GM18517 (cell line): ENCODE results near the gene MED12L.
"Not testable (repeated sequence)": the region's sequence is repeated elsewhere in the genome, so short reads cannot be mapped to it uniquely, and the experiment has no call there.

ENCODE experiments used
- ATAC-seq: cut with Tn5 transposase; IDR thresholded peaks from one replicate; pipeline ENCODE4 v1.9.1; 2021; ENCODE audit warnings: mild to moderate bottlenecking, moderate library complexity; ENCODE audit not compliant: unreplicated experiment

Gene MED12L, protein sequence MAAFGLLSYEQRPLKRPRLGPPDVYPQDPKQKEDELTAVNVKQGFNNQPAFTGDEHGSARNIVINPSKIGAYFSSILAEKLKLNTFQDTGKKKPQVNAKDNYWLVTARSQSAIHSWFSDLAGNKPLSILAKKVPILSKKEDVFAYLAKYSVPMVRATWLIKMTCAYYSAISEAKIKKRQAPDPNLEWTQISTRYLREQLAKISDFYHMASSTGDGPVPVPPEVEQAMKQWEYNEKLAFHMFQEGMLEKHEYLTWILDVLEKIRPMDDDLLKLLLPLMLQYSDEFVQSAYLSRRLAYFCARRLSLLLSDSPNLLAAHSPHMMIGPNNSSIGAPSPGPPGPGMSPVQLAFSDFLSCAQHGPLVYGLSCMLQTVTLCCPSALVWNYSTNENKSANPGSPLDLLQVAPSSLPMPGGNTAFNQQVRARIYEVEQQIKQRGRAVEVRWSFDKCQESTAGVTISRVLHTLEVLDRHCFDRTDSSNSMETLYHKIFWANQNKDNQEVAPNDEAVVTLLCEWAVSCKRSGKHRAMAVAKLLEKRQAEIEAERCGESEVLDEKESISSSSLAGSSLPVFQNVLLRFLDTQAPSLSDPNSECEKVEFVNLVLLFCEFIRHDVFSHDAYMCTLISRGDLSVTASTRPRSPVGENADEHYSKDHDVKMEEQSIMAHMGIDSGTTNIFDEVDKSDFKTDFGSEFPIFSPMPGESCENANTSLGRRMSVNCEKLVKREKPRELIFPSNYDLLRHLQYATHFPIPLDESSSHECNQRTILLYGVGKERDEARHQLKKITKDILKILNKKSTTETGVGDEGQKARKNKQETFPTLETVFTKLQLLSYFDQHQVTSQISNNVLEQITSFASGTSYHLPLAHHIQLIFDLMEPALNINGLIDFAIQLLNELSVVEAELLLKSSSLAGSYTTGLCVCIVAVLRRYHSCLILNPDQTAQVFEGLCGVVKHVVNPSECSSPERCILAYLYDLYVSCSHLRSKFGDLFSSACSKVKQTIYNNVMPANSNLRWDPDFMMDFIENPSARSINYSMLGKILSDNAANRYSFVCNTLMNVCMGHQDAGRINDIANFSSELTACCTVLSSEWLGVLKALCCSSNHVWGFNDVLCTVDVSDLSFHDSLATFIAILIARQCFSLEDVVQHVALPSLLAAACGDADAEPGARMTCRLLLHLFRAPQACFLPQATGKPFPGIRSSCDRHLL (N-terminal part only)

DNA sequence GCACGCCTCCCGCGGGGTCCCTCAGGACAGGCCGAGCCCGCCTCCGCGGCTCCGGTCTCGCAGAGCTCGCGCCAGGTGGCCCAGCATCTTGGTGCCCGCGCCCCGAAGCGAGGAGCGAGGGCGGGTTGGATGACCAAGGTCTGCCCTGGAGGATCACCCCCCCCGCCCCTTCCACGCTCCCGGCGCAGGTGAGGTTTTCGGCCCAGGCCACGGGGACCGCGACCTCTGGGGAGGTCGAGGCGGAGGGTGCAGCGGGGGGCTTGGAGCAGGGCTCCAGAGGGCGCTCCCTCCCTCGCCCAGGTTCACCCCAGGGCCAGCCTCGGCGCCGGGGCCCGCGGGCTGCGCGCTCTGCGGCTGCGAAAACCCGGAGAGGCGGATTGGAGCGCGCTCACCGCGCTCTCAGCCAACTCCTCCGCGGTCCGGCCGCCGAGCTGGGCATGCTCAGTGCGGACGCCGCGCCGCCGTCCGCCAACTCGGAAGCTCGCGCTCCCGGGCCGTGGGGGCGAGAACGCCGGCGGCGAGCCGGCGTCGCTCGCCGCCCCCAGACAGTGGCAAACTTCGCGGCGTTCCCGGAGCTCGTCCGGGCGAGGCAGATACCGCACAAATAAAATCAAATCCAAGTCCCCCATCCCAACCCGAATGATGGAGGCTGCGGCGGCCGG, at the start of gene MED12L:
TSS of gene MED12L (plus strand) at position 438 of the 662 bp plus-strand sequence. CDS start 1,263 bp downstream, outside the sequence.
- ATAC-seq, result peak; percentile 56

DNA sequence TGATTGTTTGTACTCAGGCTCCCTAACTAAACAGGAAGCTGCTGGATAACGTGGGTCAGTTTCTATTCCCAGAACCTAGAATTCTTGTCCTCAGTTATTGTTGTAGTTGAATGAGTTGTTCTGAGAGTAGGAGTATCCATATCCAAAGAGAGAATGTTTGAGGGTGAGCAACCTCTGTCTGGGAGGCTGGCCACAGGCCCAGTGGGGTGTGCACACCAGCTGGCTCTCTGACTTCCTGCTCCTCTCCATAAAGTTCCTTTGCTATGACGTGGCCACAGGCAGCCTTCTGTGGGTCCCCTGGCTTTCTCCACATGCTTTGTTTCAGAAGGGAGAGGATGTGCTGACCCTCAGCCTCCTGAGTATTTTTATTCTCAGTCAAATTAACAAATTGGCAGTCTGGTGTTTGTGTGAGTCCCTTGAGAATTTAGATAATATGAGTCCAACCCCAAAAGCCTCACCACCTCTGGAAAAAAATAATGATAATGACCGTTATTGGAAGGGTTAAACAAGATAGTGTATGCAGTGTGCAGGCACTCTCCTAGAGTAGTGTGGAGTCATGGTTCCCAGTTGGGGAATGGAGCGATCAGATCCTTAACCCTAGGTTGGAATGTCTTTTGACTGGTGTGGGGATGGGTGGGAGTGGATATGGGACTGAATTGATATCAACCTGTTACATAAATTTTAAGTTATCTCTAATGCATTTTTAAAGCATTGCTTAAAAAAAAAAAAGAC, 47.6 kb upstream of the MED12L start:
- ATAC-seq, result no peak

DNA sequence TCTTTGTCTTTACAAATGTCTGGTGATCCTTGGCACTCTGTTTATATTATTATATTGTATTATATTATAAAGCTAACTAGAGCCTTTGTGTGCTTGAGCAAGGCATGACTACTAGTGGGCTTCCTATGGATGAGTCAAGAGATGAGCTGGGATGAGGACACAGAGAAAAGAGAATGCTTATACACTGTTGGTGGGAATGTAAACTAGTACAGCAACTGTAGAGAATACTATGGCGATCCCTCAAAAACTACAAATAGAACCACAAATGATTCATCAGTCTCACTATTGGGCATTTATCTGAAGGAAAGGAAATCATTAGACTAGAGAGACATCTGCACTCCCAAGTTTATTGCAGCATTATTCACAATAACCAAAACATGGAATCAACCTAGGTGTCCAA, 40.8 kb upstream of the MED12L start:
- no peak for ATAC-seq

DNA sequence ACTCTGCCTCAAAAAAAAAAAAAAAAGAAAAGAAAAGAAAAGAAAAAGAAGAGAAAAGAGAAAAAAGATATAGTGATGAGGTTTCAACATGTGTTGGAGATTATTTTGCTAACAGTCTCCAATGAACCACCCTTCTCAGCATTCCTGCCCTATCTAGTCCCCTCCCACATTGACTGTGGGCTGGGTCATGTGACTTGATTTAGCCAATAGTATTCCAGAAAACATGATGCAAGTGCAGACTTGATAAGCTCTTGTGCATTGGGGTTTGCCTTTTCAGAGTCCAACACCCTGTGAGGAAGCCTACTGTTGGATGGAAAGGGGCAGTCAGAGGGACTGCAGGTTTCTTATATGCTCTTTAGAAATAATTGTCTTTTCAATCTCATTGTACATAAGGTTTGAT, 37.8 kb upstream of the MED12L start:
- no peak for ATAC-seq

DNA sequence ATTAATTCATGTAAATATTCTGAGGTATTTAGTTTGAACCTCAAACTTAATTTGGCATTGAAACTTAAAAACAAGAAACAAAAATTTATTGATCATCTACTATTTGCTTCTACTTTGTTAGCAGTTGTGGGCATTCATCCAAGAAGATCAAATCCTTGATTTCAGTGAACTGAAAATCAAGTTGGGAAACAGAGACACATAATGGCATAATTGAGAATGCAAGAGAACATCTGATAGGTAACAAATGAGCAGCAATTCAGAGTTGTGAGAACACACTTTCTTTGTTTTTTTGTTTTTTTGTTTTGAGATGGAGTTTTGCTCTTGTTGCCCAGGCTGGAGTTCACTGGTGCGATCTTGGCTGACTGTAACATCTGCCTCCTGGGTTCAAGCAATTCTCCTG, 33.9 kb upstream of the MED12L start:
- ATAC-seq, result no peak

DNA sequence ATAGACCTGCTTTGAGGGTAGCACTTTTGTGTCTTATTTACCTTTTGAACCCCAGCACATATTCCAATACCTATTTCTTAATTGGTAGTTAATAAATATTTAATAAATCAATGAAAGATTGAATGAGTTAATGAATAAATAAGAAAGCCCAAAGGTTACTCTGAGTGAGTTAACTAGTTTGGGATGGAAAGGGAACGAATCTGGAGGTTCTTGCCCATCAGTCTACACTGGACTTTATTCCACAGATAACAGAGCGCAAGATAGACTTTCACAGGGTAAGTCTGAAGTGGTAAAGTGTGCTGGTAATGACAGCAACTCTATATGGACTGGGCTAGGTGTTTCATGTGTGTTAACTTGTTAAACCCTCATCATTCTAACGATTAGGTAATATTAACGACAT, 33.1 kb upstream of the MED12L start:
- ATAC-seq, result no peak

DNA sequence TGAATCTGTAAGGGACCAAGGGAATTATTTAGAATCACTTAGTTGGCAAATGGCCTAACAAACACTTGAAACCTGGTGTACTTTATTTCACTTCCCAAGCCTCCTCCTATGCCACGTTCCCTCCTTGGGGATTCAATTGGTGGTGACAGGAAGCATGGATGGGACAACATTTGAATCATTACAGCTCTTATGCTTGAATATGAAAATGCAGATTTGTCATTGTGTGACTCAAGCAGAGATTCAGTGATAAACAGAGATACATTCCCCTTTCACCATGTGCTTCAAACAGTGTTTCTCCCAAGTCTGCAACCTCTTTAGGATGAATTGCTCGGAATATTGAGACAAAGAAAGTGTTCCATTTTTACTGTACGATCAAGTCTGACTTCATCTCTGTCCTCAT, 32.7 kb upstream of the MED12L start:
- no peak for ATAC-seq

DNA sequence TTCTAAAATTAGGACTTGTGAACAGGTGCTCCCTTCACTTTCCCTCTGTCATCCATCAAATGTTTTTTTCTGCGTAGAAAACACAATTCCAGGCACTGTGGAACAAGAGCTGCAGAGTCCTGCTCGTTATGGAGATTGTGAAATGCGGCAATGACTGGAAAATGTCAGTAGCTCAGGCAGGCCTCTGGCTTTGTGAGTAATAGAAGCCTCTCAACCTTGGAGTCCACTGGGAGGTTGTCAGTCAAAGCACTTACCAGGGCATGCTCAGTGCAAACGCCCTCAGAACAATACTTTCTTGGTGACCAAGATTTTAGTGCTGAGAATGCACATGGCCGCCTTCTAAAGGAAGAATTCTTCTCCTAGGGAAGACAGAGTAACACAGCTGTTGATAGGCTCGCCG, 26.7 kb upstream of the MED12L start:
- no peak for ATAC-seq

DNA sequence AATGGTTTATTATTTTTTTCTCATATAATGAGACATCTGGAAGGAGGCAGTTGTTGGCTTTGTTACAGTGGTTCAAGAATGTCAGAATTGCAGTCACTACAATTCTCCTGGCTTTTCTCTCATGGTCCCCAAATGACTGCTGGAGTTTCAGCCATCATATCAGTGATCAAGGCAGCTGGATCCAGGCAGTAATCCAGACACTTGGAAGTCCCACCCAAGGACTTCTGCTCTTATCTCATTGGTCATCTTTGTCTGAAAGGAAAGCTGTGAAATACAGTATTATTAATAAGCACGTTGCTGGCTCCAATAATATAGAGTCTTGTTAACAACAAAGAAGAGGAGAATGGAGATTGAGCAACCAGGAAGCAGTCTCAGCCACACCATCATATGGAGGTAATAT, 22.9 kb upstream of the MED12L start:
- ATAC-seq, result no peak

DNA sequence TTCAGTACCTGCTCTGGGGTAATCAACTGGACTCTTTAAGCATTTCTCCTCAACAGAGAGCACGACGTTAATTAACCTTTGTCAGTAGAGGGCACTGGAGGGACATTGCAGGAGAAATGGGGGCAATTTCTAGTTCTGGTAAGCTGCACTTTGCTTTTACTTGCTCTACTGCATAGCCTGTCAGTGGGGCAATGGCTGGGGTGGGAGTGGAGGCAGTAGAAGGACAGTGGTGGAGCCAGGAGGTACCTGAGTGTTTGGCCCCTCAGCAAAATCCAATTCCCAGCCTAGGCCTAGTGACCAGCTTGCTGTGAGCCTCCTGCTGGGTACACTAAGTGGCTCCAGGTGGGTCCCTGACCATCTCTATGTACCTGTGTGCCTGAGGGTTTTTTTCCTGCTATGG, 18.3 kb upstream of the MED12L start:
- no peak for ATAC-seq

DNA sequence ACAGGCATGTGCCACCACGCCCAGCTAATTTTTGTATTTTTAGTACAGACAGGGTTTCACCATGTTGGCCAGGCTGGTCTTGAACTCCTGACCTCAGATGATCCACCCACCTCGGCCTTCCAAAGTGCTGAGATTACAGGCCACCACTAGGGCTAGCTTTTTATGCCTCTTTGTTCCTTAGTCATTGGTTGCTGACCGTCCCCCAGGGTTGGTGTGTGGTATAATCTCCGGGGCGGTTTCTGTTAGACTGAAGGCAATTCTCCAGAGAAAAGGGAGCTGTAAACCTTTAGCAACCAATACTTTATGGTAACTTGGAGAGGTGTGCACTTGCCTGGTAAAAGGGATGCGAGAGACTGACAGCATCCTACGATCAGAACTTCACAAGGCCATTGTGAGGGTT, 12.6 kb upstream of the MED12L start:
- not testable (repeated sequence) for ATAC-seq

DNA sequence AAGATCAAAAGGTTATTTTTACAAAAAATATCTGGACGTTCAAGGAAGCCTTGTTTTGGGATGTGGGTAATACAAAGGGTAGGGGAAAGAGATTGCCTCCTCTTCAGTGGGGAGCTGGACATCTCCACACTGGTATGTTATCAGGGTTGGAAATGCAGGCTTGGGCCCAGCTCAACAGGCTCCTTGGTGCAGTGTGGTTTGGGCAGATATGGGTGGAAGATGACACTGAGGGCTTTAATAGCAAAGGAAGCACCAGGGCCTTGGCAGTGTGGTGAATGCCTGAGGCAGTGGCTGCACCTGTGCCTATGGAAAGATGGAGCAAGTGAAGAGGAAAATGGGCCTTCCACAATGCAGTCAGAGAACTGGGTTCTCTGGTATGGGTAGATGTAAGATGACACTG, 11.2 kb upstream of the MED12L start:
- no peak for ATAC-seq

DNA sequence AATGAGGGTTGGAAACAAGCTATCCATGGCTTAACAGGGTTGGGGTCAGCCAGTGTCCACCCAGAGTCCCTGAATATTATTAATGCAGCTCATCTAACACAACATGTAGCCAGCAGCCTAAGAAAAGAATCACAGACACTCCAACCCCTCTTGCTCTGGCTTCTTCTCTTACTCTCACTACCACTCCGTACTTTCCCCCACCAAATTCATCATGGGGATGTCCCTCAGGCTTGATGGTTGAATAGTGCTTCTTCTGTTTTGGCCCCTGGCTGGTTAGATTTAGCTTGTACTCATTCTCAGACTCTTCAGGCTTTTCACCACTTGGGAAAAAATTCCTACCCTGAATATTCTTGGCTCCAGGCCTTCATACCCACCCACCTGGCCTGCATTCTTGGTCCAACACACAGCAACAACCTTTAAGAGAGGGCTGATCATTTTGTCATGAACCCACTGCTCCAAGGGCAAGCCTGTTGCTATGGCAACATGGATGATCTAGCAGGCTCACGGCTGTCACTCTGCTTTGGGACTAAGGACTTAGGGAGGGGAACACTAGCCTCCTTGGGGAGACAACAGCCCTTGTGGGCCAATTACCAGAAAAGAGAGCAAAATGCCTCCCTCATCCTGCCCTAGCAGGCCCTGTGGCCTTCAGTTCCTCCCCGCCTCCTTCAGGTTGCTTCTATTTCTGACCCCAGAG, 9.4 kb upstream of the MED12L start:
- no peak for ATAC-seq

DNA sequence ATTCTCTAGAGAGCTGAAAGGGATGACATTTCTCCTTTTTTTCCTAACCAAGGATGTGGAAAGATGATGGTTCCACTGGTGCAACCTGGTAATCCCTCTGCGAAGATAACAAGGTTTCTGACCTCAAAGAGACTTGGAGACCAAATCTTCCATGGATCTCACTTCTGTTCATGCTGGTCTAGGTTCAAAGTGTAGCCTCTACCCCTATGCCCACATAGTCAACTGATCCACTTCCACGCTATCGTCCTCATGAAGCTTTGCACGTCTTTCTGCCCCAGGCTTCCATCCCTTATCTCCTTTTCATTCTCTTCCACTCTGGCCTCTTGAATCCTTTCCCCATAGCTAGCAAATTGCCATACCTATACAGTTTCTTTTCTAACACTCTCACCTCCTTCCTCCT, 8.8 kb upstream of the MED12L start:
- ATAC-seq, result no peak

DNA sequence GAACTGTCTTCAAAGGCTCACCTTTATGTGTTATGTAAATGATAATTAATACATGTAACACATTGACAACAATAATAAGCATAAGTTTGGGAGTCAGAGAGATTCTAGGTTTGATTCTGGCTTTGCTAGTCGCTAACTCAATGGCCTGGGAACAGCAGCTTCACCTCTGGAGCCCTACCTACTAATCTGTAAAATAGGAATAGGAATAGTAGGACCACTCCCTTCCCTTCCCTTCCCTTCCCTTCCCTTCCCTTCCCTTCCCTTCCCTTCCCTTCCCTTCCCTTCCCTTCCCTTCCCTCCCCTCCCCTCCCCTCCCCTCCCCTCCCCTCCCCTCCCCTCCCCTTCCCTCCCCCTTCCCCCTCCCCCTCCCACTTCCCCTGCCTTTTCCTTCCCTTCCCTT, 4.4 kb upstream of the MED12L start:
- ATAC-seq, result not testable (repeated sequence)

DNA sequence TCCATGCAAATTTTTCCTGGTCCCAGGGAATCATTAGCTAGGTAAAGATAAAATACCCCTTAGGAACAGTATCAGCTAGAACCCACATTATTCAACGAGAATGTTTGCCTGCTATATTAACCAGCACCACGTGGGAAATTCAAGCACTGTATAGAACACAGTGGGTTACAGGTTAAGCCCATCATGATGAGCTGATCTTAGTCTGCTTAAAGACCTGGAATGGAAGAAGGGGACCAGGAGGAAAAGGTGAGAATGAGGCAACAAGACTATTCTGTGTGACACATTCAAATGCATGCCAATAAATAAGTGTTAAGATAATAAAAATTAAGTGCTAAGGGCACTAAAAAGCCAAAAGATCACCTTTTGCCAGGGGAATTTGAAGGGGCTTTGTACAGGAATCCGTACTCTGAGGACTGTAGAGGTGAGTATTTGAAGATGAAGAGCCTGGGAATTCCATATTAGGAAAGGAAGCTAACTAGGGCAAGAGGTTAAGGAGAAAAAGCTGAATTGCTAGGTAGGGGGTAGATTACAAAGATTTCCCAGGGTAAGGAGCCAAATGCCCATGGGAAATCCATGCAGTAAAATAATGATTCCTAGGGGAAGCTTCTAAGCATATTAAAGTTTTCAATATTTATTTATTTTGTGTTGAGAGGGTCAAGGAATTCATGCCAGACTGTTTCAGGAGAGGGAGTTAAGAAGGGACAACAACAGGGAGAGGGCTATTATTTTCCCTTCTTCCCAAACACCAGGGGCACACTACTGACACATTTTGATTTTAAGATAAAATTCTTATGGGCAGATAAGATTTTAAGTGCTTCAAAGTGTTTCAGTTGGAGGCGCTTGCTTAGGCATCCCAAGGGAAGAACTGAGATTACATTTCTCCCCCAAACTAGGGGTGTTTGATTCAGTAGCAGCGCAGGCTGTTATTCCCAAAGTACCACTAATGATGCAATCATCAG, 2.3 kb upstream of the MED12L start:
- no peak for ATAC-seq

DNA sequence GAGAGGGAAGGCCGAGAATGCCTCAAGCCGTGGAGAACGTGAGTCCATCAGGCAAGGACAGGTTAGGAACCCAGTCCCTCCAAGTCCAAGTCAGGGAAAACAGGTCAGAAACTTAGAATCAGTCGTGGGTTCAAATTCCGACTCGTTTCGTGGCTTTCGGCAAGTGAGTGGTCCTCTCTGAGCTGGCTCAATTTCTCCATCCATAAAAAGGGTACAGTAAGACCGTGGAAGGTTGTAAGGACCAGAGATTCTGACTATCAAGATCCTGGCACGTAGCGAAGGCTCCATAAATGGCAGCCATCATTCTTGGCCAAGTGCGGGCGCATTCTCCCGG, 604 bp upstream of the MED12L start:
- ATAC-seq, result no peak

DNA sequence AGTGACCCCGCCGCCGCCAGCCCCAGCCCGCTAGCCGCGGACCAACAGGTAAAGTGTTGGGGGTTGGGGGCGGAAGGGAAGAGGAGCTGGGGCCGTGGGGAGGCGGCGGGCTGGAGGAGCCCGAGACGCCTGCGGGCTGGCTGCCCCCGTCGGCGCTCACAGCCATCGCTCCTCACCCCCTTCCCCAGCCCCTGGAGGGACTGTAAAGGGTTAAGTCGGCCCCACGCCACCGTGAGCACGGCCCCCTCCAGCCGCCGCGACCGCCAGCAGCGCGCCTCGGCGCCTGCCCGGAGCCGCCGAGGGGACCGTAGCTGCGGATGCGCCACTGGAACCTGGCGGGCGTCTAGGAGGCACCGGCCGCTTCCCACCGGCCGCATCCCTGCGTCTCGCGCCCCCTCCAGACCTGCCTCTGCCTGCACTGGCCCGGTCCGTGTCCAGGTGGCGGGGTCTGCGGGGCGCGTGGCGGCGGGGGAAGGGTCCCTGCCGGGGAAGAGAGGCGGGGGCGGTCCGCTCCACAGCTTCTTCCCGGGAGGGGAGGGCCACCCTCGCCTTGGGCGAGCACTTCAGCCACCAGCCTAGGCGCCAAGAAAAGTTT, 522 bp downstream of the MED12L start:
- ATAC-seq, result no peak
